Esophagus squamous epithelium (tissue), 5 donors: Measurements from ENCODE around the gene RNF144A. TPM values are rescaled to one million over a fixed set of nuclear protein-coding genes. Genes with fewer than 3 reads are reported as not detected.
"Not testable (repeated sequence)": the region's sequence is repeated elsewhere in the genome, so short reads cannot be mapped to it uniquely, and the experiment has no call there.

ENCODE experiments used
- DNase-seq: peaks from one replicate; lab custom pipeline; 2025; lab: John Stamatoyannopoulos, UW
- H3K27ac ChIP-seq, 4 donors: fragments of 200-600 bp; sonication (generic); one replicate each; pipeline ENCODE4 v1.5.1; 2016 to 2019; ENCODE audit warnings: mild to moderate bottlenecking in 1 of 4
- H3K27me3 ChIP-seq, 4 donors: fragments of 200-600 bp; sonication (generic); 1 replicate in 3 of 4; 2 replicates in 1 of 4; pipeline versions ENCODE4 v1.5.1 to v1.6.0; 2017 to 2021; ENCODE audit warnings: antibody characterized with exemption in 1 of 4
- H3K36me3 ChIP-seq, 3 donors: fragments of 200-600 bp; sonication (generic); one replicate each; pipeline ENCODE4 v1.5.1; 2016 to 2019
- H3K4me1 ChIP-seq, 3 donors: fragments of 200-600 bp; sonication (generic); one replicate each; pipeline ENCODE4 v1.5.1; 2017 to 2019
- H3K4me3 ChIP-seq, 4 donors: fragments of 200-600 bp; sonication (generic); 1 replicate in 3 of 4; 2 replicates in 1 of 4; pipeline ENCODE4 v1.5.1; 2016 to 2019; ENCODE audit warnings: mild to moderate bottlenecking in 2 of 4, moderate library complexity in 1 of 4
- H3K9me3 ChIP-seq, 3 donors: fragments of 200-600 bp; sonication (generic); one replicate each; pipeline ENCODE4 v1.5.1; 2016 to 2019
- CTCF ChIP-seq, 6 experiments: fragments of 450-650 bp in 4 of 6; fragments of 200-600 bp in 2 of 6; sonication (generic) in 2 of 6; IDR thresholded peaks; one replicate each; pipeline ENCODE4 v1.5.1; 2016 to 2019; ENCODE audit warnings: antibody characterized with exemption in 6 of 6, mild to moderate bottlenecking in 4 of 6, moderate library complexity in 4 of 6
- POLR2A ChIP-seq, 4 donors: fragments of 450-650 bp; IDR thresholded peaks; one replicate each; pipeline ENCODE4 v1.6.1; 2017; ENCODE audit warnings: antibody characterized with exemption in 4 of 4, mild to moderate bottlenecking in 4 of 4, moderate library complexity in 3 of 4
- WGBS, 2 donors: methylation state at CpG; one replicate each; pipeline ENCODE4 v1.1.5; 2018; 5-methylcytosine and 5-hydroxymethylcytosine counted together
- intact Hi-C: fragments of 100-400 bp; cut with DNase I; formaldehyde crosslinking; loops from one replicate; pipeline ENCODE4 v1.15.0; 2022
- total RNA-seq, 4 donors: library from RNA; depleted of rRNA; stranded (reverse); fragments of >200 nt; gene quantifications; one replicate each; pipeline ENCODE4 v1.1.0, GENCODE V29; 2016
- donor health status: DM: yes; HTN: yes; CAD: no.

The RNF144A gene
- total RNA-seq, 4 donors from 2014 or later = 6.2 to 11.6 (median 8.2) TPM

GRCh38 chr2:6999211-6999877 is 82.1 kb downstream of the RNF144A start:
- peaks cover 0 to 8% (median 0%) of the 10 kb centered on the region in 3 donors for H3K36me3 ChIP-seq
- H3K27ac ChIP-seq = no peak overlapping the region
- TF ChIP-seq POLR2A (IDR thresholded peaks at IDR 0.05) = no peak
- no peak for TF ChIP-seq CTCF (IDR thresholded peaks at IDR 0.05)
- WGBS, 2 donors = 72 to 83% methylated on average over 7 of the region's 7 CpGs
- DNase-seq = no peak
- no peak overlapping the region for H3K4me3 ChIP-seq
- H3K4me1 ChIP-seq = no peaks in the 10 kb centered on the region
- intact Hi-C loops = no loop called here
- no peaks in the 10 kb centered on the region for H3K9me3 ChIP-seq
- H3K27me3 ChIP-seq = no peaks in the 10 kb centered on the region

- intact Hi-C loops = not testable (repeated sequence)
These were observed 84.2 kb downstream of the RNF144A start for GRCh38 chr2:7001395-7001794.

GRCh38 chr2:7003895-7004294 is 86.7 kb downstream of the RNF144A start:
- intact Hi-C loops = no loop called here
- peaks cover 3 to 22% (median 10%) of the 10 kb centered on the region in 3 donors for H3K4me1 ChIP-seq
- H3K9me3 ChIP-seq = no peaks in the 10 kb centered on the region
- DNase-seq = no peak
- no peak overlapping the region for H3K4me3 ChIP-seq
- no peaks in the 10 kb centered on the region for H3K36me3 ChIP-seq
- TF ChIP-seq POLR2A (IDR thresholded peaks at IDR 0.05) (no peak), CTCF (IDR thresholded peaks at IDR 0.05) (no peak)
- no peak overlapping the region for H3K27ac ChIP-seq
- WGBS, 2 donors = 88 to 95% methylated on average over 3 of the region's 3 CpGs
- H3K27me3 ChIP-seq = no peaks in the 10 kb centered on the region

More at GRCh38 chr2:7001395-7001794, 84.2 kb downstream of the RNF144A start:
- H3K9me3 ChIP-seq, H3K4me3 ChIP-seq, DNase-seq, H3K36me3 ChIP-seq, H3K4me1 ChIP-seq, H3K27me3 ChIP-seq, H3K27ac ChIP-seq: not testable (repeated sequence)
- 83 to 84% methylated on average over 6 of the region's 6 CpGs for WGBS, 2 donors

GRCh38 chr2:7004636-7005035 is 87.4 kb downstream of the RNF144A start:
- no peak for DNase-seq
- intact Hi-C loops = no loop called here
- Histone ChIP-seq H3K4me1 (peaks cover 3 to 30% (median 15%) of the 10 kb centered on the region in 3 donors), H3K4me3 (no peak overlapping the region), H3K27me3 (no peaks in the 10 kb centered on the region), H3K27ac (no peak overlapping the region), H3K9me3 (no peaks in the 10 kb centered on the region), H3K36me3 (no peaks in the 10 kb centered on the region)
- WGBS, 2 donors = 53 to 56% methylated on average over 4 of the region's 4 CpGs
- no peak for TF ChIP-seq POLR2A (IDR thresholded peaks at IDR 0.05)
- TF ChIP-seq CTCF (IDR thresholded peaks at IDR 0.05) = no peak

GRCh38 chr2:7007488-7007845 is 90.3 kb downstream of the RNF144A start:
- H3K4me1 ChIP-seq = peaks cover 3 to 40% (median 16%) of the 10 kb centered on the region in 3 donors
- no peak overlapping the region for H3K4me3 ChIP-seq
- intact Hi-C loops = no loop called here
- no peaks in the 10 kb centered on the region for H3K9me3 ChIP-seq
- H3K36me3 ChIP-seq = no peaks in the 10 kb centered on the region
- TF ChIP-seq POLR2A (IDR thresholded peaks at IDR 0.05) (no peak), CTCF (IDR thresholded peaks at IDR 0.05) (no peak)
- H3K27me3 ChIP-seq = no peaks in the 10 kb centered on the region
- no peak for DNase-seq
- WGBS, 2 donors = 68 to 80% methylated on average over 7 to 9 of the region's 9 CpGs
- peak overlapping the region in 2 of 4 donors; percentile 62 to 68 for H3K27ac ChIP-seq
